ENCODE data around the gene BDH1.

DNA sequence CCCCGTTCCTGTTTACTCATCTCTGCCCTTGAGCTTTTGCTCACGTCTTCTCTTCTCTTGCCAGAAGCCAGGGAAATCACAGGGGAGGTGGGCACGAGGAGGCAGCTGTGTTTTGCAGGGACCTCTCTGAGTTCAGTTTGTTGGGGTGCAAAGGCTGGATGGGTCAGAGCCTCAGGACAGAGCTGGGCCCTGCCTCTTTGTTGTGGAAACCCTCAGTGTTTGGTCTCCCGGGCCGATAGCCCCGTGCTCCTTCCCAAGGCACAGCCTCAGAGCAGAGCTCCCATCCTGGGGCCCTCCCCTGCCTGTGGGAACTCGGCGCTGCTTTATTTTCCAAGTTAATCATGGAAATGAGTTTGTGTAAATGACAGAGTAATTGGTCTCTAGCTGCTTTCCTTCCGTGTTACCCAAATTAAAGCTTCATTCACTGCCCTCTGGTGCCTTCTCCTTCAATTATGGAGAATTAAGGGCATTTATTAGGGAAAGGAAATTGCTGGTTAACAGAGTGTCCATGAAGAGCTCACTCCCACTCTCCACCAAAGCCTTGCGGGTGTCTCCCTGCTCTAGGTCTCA, 40.9 kb downstream of the BDH1 start:
- no peak for TF ChIP-seq CTCF (IDR thresholded peaks at IDR 0.05)
- no peak for TF ChIP-seq POLR2A (IDR thresholded peaks at IDR 0.05)

Measured in testis (tissue), 2 donors.